ACC112 (cell line): ENCODE measurements around the gene CSNK1G2.
"Not testable (repeated sequence)": the region's sequence is repeated elsewhere in the genome, so short reads cannot be mapped to it uniquely, and the experiment has no call there.

Experiments used
- H2AFZ ChIP-seq: fragments of 200-600 bp; sonication (generic); one replicate; pipeline ENCODE4 v1.6.0; 2017; ENCODE audit warnings: antibody characterized with exemption, low read length; ENCODE audit not compliant: unreplicated experiment
- H3K27ac ChIP-seq: fragments of 200-600 bp; sonication (generic); 2 replicates; pipeline ENCODE4 v1.5.1; 2014; ENCODE audit warnings: low read depth, mild to moderate bottlenecking, antibody characterized with exemption, low read length, moderate library complexity
- H3K27me3 ChIP-seq: fragments of 200-600 bp; sonication (generic); 2 replicates; pipeline ENCODE4 v1.6.1; 2014; ENCODE audit warnings: mild to moderate bottlenecking, antibody characterized with exemption, low read length, moderate library complexity, mixed read lengths; ENCODE audit not compliant: insufficient read depth
- H3K36me3 ChIP-seq: fragments of 200-600 bp; sonication (generic); 2 replicates; pipeline ENCODE4 v1.6.1; 2016; ENCODE audit warnings: mild to moderate bottlenecking, antibody characterized with exemption, low read length, moderate library complexity, mixed read lengths; ENCODE audit not compliant: insufficient read depth
- H3K4me1 ChIP-seq: fragments of 200-600 bp; sonication (generic); one replicate; pipeline ENCODE4 v1.6.1; 2016; ENCODE audit warnings: low read length, mixed read lengths; ENCODE audit not compliant: insufficient read depth, unreplicated experiment, control insufficient read depth
- H3K4me3 ChIP-seq: fragments of 200-600 bp; sonication (generic); 2 replicates; pipeline ENCODE4 v1.5.1; 2014; ENCODE audit warnings: mild to moderate bottlenecking, low read depth, low read length
- H3K79me2 ChIP-seq: fragments of 200-600 bp; sonication (generic); one replicate; pipeline ENCODE4 v1.6.0; 2016; ENCODE audit warnings: low read length; ENCODE audit not compliant: control insufficient read depth, unreplicated experiment, insufficient read depth

CSNK1G2 gene

DNA sequence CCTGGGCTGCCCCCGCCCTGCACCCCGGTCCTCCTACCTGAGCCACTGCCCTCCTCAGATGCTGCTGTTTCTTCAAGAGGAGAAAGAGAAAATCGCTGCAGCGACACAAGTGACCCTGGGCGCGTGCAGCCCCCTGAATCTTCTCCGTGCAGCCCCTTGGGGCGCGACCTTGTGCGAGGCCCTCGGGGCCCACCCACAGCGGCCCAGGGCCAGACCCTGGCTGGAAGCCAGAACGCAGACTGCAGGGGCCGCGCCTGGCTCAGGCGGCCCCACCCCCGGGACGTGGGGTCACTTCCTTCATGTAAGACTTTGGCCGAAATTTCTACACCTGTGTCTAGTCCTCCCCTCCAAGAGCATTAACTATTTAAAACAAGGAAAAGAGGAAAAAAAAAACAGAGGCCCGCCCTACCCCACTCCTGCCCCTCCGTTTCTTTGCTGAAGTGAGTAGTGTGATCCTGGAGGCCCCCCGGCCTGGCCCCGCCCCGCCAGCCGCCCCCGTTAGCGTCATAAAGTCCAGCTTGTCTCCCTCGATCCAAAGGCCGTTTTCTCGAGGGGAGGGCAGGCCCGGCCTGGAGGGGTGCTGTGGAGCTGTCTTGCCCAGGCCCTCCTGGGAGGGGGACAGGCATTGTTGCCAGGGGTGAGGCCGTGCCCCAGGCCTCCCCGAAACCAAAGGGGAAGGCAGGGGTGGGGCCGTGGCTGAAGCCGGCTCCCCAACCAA is 39.3 kb downstream of the CSNK1G2 start:
- no peaks in the 10 kb centered on the region for H3K36me3 ChIP-seq
- no peaks in the 10 kb centered on the region for H3K79me2 ChIP-seq
- no peak overlapping the region for H3K4me3 ChIP-seq
- no peaks in the 10 kb centered on the region for H3K4me1 ChIP-seq
- H2AFZ ChIP-seq, result no peak overlapping the region
- no peak overlapping the region for H3K27ac ChIP-seq
- no peaks in the 10 kb centered on the region for H3K27me3 ChIP-seq

DNA sequence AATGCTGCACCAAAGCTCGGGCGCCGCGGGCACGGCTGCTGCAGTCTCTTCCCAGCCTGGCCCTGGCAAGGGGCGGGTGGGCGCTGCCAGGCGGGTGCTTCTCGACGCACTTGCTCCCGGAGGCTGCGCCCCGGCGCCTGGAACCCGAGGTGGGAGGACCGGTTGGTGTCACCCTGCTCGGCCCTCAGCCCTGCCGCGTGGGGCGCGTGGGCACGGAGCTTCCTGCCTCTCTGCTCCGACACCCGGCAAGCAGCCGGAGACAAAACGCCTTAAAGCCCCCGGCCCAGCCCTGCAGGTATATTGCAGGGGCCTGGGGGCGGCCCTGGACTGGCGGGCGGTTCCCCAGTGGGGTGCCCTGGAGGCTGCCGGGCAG is 39.8 kb downstream of the CSNK1G2 start:
- Histone ChIP-seq H3K27ac (no peak overlapping the region), H3K36me3 (no peaks in the 10 kb centered on the region), H3K4me3 (no peak overlapping the region), H3K79me2 (no peaks in the 10 kb centered on the region), H3K4me1 (no peaks in the 10 kb centered on the region), H3K27me3 (no peaks in the 10 kb centered on the region), H2AFZ (no peak overlapping the region)

DNA sequence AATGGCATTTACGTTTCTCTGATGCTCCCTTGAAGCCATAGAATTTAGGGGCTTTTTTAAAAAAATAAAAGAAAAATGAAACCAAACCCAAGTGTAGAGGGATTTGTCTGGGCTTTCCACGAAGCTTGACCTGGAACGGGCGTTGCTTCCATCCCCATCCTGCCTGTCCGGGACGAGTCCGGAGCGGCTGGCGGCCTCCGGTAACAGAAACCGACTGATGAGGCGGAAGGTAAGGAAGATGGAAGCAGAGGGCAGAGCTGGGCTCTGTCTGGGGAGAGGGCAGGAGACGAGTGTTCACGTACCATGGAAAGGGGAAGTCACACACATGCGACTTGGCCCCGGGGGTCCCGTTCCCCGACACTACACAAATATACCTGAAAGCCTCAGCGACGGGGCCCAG is 40.3 kb downstream of the CSNK1G2 start:
- no peak overlapping the region for H2AFZ ChIP-seq
- H3K4me1 ChIP-seq, result no peaks in the 10 kb centered on the region
- no peak overlapping the region for H3K4me3 ChIP-seq
- no peak overlapping the region for H3K27ac ChIP-seq
- no peaks in the 10 kb centered on the region for H3K79me2 ChIP-seq
- no peaks in the 10 kb centered on the region for H3K36me3 ChIP-seq
- H3K27me3 ChIP-seq, result no peaks in the 10 kb centered on the region

DNA sequence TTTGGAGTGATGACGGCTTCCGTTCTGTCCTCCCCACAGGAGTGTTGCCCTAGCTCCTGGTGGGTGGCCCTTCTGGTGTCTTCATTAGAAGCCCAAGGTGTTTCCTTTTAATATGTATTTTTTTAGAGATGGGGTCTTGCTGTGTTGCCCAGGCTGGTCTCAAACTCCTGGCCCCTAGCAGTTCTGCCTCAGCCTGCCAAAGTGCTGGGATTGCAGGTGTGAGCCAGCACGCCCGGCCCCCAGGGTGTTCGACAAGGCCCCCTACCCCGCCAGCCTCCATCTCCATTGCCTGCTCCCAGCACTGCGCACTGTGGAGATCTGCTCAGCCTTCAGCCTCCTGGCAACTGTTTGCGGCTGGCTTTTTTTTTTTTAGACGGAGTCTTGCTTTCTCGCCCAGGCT is 43.4 kb downstream of the CSNK1G2 start:
- Histone ChIP-seq H3K27me3 (no peaks in the 10 kb centered on the region), H3K79me2 (no peaks in the 10 kb centered on the region), H2AFZ (no peak overlapping the region), H3K4me1 (no peaks in the 10 kb centered on the region), H3K27ac (no peak overlapping the region), H3K4me3 (no peak overlapping the region), H3K36me3 (no peaks in the 10 kb centered on the region)

DNA sequence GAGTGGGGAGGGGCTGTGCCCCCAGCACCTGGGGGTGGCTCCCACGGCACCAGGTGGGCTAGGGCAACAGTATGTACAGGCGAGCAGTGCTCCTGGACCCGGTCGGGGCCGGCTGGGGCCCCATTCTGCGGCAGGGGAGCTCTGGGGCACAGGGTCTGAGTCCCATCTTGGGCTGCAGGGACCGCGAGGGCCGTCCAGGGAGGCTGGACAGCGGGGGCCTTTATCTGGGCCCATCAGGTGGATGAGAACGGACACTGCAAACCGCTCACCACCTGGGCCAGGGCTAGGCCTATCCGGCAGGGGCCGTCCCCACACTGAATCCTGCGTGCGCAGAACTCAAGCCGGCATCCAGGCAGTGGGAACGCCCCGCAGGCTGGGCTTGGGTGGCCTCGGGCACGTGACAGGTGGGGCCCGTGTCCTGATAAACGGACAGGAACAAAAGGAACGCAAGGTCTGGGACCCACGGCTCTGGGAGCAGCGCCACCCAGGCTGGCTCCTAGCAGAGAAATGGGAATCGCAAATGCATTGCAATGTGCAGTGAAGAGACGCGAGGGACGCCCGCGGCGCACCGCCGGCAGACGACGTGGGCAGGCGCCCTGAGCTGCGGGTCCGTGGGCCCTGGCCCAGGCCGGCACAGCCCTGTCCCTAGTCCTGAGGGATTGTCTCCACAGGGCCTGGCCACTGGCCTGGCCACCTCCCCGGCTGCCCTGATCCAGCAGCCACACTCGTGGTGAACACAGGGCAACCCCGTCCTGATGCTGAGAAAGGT is 44.8 kb downstream of the CSNK1G2 start:
- Histone ChIP-seq H2AFZ (no peak overlapping the region), H3K27ac (no peak overlapping the region), H3K36me3 (no peaks in the 10 kb centered on the region), H3K4me1 (no peaks in the 10 kb centered on the region), H3K27me3 (no peaks in the 10 kb centered on the region), H3K79me2 (no peaks in the 10 kb centered on the region), H3K4me3 (no peak overlapping the region)

DNA sequence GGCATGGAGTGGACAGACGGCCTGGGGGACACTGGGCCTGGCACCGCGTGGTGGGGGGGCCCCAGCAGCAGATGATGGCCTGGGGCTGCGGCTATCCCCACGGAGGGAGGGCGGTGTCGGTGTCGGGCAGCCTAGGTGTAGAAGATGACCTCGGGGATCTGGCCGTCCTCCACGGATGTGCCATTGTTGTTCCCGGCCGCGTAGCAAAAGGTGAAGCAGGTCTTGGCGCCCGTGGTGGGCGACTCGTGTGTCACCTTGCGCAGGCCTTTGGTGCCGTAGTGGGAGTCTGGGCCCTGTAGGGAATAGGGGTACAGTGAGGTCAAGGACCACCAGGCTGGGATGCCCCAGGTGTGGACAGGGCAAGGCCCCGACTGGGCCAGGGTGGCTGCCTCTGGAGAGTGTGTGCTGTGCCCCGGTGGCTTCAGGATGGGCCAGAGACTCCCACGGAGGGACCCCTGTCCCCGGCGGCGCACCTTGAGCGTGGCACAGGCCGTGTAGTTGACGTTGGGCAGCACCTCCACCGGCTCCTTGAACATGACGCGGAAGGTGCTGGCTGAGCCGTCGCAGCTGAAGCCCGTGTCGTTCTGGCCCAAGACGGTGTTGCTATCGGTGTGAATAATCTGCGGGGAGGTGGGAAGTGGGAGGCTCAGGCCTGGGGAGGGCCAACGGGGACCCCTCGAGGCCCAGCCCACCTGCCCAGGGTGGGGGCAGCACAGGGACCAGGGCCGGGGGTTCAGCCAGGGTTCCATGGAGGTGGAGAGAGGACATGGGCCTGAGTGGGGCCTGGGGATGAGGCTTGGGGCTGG is 45.6 kb downstream of the CSNK1G2 start:
- H3K4me3 ChIP-seq, result no peak overlapping the region
- H3K27me3 ChIP-seq, result no peaks in the 10 kb centered on the region
- H3K79me2 ChIP-seq, result no peaks in the 10 kb centered on the region
- H2AFZ ChIP-seq, result no peak overlapping the region
- H3K36me3 ChIP-seq, result no peaks in the 10 kb centered on the region
- no peak overlapping the region for H3K27ac ChIP-seq
- H3K4me1 ChIP-seq, result no peaks in the 10 kb centered on the region

DNA sequence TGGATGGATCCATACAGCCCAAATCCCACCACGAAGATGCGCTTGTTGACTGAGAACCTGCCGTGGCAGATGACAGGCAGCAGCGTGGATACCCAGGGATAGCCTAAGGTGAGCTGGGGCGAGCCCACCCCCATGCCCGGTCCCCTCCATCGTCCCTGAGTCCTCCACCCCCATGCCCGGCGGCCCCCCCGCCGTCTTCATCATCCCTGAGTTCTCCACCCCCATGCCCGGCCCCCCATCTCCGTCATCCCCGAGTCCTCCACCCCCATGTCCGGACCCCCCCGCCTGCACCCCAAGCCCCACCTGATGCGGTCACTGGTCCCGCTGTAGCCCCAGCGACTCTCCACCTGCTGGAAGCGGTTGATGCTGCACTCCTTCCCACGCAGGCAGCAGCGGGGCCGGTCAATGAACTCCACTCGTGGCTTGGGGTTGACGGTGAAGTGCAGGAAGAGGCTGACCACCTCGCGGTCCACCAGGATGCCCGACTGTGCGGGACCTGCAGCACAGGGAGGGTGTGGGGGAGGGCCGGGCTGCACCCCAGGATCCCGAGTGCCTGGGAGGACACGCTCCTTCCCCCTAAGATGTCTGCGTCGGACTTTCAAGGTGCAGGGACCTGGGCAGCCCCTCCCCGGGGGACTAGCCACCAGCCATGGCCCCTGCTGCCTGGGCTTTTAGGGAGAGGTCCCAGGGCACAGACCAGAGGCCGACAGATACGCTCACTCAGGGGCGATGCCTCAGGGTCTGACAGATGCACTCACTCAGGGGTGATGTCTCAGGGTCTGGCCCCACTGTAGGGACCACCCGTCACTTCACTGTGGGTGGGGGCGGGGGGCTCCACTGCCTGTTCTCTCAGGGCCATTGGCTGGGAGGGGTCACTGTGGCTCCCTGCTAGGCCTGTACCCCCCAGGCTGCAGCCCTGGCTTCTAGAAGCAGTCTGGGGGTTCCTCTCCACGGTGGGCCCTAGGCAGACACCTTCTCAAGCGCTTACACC is 46.5 kb downstream of the CSNK1G2 start:
- no peaks in the 10 kb centered on the region for H3K4me1 ChIP-seq
- H3K27me3 ChIP-seq, result no peaks in the 10 kb centered on the region
- H3K36me3 ChIP-seq, result no peaks in the 10 kb centered on the region
- H3K4me3 ChIP-seq, result no peak overlapping the region
- H2AFZ ChIP-seq, result no peak overlapping the region
- H3K79me2 ChIP-seq, result no peaks in the 10 kb centered on the region
- no peak overlapping the region for H3K27ac ChIP-seq

DNA sequence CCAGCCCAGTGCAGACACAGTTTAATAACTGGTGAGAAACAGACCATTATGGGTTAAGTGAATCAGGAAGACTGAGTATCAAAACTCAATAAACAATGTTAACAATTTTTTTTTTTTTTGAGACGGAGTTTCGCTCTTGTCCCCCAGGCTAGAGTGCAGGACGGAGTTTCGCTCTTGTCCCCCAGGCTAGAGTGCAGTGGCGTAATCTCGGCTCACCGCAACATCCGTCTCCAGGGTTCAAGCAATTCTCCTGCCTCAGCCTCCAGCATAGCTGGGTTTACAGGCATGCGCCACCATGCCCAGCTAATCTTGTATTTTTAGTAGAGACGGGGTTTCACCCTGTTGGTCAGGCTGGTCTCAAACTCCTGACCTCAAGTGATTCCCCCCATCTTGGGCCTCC is 47.5 kb downstream of the CSNK1G2 start:
- not testable (repeated sequence) for H3K4me1 ChIP-seq, H3K27ac ChIP-seq, H3K27me3 ChIP-seq, H3K36me3 ChIP-seq, H3K4me3 ChIP-seq, H3K79me2 ChIP-seq, H2AFZ ChIP-seq

DNA sequence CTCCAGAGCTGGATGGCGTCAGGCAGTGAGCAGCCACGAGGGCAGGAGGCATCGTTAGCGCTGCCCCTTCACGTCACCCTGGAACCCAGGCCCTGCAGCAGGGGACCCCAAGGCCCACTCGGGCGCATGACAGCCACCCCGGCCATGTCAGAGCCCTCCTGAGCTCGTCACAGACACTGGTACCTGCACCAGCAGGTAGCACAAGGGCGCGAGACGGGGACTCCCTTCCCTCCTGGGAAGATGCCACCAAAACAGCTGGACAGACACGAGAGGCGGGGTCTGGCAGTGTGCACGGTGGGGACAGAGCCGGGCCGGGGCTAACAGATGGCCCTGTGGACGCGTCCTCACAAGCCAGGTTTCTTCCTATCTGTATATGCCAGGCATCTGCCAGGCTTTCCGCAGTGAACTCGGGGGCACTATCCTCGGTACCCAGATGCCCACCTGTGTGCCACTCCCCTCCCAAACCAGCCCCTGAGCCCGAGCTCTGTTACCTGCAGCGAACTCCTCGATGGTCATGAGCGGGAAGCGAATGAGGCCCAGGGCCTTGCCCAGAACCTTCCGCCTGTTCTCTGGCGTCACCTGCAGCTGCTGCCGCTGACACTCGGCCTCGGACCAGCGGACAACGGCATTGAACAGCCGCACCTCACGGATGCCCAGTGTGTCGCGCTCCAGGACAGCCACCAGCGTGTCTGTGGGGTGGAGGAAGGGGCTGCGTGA is 48.7 kb downstream of the CSNK1G2 start:
- Histone ChIP-seq H3K27me3 (no peaks in the 10 kb centered on the region), H3K27ac (no peak overlapping the region), H2AFZ (no peak overlapping the region), H3K4me1 (no peaks in the 10 kb centered on the region), H3K4me3 (no peak overlapping the region), H3K79me2 (no peaks in the 10 kb centered on the region), H3K36me3 (no peaks in the 10 kb centered on the region)
